COLO668 (cell line): ENCODE measurements around the gene C17orf78.
A peak's percentile ranks its signal among the peaks of the same experiment; 100 is the strongest.
"Not testable (repeated sequence)": the region's sequence is repeated elsewhere in the genome, so short reads cannot be mapped to it uniquely, and the experiment has no call there.

Source experiments
- DNase-seq: peaks from one replicate; lab custom pipeline; 2025; ENCODE audit not compliant: unreplicated experiment; lab: John Stamatoyannopoulos, UW

C17orf78 gene

DNA sequence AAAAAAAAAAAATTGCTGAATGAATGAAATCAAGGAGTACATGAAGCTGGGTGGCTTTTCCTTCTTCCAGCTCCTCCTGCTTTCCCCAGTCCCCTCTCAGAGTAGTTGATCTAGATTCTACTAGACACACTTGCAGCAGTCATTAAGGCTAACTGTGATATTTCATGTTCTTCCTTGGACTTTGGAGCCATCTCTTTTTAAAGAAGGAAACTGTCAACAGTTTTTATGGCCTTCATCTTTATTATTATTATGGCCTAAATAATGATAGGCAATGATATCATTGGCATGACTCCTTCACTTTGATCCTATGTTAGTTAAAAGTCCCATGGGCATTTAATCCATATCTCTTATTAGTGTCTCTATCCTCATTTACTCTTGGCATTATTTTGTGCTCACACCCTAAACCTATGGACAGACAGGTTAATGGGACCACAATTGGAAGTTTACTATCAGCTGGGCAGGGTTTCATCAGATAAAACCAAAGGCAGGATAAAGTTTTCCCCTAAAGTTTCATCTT is 9.7 kb downstream of the C17orf78 start:
- no peak for DNase-seq

DNA sequence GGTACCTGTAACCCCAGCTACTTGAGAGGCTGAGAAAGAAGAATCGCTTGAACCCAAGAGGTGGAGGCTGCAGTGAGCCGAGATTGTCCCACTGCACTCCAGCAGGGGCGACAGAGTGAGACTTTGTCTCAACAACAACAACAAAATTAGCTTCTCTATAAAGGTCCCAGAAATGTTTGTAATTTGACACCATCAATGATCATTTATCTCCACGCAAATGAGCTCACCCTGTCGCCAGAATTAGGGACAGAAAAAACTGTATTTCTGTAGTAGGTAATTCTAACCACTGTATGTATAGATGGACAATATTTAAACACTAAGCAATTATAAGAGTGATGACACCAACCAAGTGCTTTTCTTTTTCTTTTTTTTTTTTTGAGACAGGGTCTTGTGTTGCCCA is 10.7 kb downstream of the C17orf78 start:
- DNase-seq = no peak

DNA sequence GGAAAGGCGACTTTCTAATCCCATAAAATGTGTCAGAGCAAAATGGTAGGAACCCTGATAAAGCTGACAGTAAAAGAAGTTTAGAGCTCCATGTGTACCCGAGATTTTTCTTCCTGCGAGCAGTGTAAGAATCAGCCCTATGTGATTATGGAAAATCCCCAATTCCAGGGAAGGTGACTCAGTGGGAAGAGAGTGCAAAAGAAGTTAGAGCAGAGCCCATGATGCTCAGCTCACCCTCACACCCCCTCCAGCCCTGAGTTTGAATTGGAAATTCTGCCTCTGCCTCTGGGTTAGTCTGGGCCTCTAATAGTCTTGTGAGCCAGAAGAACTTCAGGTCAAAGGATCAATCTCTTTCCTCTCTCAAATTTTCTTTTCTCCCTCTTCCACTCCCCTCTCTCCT is 12.5 kb downstream of the C17orf78 start:
- DNase-seq = no peak

GRCh38 chr17:37389160-37389559 is 13.4 kb downstream of the C17orf78 start:
- no peak for DNase-seq

- no peak for DNase-seq
These were observed 15.4 kb downstream of the C17orf78 start for GRCh38 chr17:37391146-37391545.

DNA sequence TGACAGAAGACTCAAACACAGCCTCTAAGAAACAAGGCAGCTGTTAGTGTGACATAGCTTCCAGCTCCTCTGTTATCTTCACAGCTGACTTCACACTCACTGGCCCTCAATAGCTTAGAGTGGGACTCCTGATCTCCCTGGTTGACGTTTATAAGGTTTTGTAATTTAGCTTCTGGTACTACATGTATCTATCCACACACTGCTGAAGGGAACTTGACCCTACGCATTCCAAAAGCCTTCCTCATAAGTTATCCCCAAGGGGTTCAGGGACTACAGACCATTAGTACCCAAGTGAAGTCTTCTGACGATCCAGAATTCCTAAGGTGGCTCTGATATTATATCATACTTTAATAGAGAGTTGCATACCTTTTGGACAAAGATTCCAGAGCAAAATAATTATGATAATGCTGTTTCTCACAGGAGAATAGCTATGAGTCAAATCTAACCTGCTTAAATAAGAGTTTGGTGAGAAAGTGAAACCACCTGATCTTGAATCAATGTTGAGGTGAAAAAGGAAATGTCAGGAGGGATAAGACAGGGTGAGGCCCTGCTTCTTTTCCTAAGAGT is 16.3 kb downstream of the C17orf78 start:
- no peak for DNase-seq

GRCh38 chr17:37393352-37393751 is 17.6 kb downstream of the C17orf78 start:
- DNase-seq = no peak

- no peak for DNase-seq
These were observed 23.5 kb downstream of the C17orf78 start for GRCh38 chr17:37399265-37399803.

GRCh38 chr17:37400505-37400904 is 24.7 kb downstream of the C17orf78 start:
- DNase-seq = no peak

DNA sequence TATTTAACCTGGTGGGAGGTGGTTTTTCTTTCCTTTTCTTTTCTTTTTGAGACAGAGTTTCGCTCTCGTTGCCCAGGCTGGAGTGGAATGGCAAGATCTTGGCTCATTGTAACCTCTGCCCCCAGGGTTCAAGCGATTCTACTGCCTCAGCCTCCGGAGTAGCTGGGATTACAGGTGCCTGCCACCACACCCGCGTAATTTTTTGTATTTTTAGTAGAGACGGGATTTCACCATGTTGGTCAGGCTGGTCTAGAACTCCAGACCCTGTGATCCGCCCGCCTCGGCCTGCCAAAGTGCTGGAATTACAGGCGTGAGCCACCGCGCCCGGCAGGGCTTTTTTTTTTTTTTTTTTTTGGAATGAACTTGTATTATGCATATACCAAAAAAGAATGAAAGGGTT is 29.7 kb downstream of the C17orf78 start:
- peak; percentile 0 for DNase-seq

- no peak for DNase-seq
These were observed 30.3 kb downstream of the C17orf78 start for GRCh38 chr17:37405955-37406634.

DNA sequence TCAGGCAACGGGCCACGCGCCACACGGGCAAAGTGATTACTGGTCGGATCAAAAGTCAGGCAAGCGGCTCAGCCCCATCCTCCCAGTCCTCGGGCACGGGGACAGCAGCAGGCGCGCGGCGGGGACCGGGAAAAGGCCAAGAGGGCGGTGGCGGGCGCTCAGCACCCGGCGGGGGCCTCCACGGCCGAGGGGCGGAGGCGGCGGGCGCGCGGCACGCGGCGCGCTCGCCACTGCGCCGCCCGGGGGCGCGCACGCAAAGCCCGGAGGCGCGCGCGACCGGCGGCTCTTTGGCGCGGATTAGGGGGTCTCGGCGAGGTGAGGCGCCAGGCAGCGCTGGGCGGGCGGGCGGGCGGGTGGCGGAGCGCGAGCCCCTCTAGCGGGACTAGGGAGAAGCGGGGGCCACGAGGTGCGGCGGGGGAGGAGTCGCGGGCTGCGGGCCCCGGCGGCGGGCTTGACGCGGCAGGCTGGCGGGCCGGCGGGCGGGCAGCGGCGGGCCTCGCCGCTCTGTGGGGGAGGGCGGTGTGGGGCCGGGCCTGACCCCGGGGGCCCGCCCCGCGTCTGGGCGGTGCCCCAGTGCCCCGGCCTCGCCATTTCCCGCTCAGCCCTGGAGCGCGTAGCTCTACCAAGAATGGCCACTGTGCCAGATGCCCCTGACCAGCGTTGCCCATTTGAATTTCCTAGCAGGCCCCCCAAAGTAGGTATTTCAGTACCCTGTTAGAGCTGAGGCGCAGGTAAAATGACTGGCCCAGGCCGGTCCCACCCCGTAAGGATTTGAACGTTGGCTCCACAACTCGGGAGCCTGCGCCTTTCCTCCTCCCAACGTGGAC is 31.1 kb downstream of the C17orf78 start, which contains the start of the genes ACACA and TADA2A:
Gene ACACA (minus strand): TSS at position 202 of the 827 bp plus-strand sequence. CDS start 537 bp downstream, outside the sequence.
Gene TADA2A (plus strand): TSS at position 252 of the 827 bp plus-strand sequence. CDS start 4,480 bp downstream, outside the sequence.
- DNase-seq = peak; percentile 87

- DNase-seq = not testable (repeated sequence)
These were observed 32.3 kb downstream of the C17orf78 start for GRCh38 chr17:37408145-37408479.

- DNase-seq = no peak
These were observed 34.6 kb downstream of the C17orf78 start for GRCh38 chr17:37410357-37410756.

- no peak for DNase-seq
These were observed 38.2 kb downstream of the C17orf78 start for GRCh38 chr17:37413875-37414519.

GRCh38 chr17:37417852-37418251 is 42.1 kb downstream of the C17orf78 start:
- DNase-seq = no peak

DNA sequence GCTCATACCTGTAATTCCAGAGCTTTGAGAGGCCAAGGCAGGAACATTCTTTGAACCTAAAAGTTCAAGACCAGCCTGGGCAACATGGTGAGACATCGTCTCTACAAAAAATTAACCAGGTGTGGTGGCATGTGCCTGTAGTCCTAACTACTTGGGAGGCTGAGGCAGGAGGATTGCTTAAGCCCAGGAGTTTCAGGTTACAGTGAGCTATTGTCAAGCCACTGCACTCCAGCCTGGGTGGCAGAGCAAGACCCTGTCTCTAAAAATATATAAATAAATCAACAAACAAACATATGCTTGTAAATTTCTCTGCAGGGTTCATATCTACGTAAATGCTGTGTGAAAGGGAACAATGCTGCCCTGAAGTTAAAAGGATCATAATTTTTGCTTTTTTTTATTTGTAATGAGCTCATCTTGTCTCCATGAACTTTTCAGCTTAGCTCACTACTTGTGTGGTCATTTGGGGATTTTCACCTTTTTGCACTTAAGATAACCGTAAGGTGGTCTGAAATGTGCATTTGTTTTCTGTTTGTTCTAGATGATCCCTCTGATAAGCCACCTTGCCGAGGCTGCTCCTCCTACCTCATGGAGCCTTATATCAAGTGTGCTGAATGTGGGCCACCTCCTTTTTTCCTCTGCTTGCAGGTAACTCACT is 47.3 kb downstream of the C17orf78 start:
- DNase-seq = no peak

DNA sequence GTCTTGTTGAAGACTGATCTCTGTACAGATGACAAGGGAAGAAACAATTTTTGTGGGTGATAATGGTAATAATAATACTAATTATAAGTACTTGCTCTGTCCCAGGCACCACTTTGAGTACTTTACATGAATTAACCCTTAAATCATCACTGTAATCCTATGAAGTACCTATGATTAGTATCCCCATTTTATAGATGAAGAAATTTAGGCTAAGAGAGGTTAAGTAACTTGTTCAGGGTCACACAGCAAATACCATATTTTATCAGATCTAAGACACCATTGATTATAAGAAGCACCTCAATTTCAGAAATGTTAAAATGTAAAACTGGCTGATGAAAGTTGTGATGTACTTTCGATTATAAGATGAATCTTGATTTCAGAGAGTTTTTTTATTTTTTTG is 49.5 kb downstream of the C17orf78 start:
- no peak for DNase-seq

GRCh38 chr17:37429039-37429438 is 53.3 kb downstream of the C17orf78 start:
- no peak for DNase-seq

DNA sequence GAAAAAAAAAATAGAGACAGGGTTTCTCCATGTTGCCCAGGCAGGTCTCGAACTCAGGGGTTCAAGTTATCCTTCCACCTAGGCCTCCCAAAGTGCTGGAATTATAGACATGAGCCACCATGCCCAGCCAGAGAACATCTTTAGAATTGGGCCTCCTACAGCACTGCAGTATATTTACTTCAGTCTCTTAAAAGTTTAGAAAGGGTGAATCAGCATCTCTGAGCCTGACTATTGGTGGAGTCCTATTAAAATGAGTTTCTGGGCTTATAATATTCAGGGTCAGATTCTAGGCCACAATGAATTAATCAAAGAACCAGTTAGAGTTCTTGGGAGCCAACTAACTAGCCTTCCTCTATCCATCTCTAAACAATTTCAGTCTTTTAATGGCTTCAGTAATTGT is 53.7 kb downstream of the C17orf78 start:
- DNase-seq = no peak
